MCF 10A (cell line): ENCODE results near the gene GALNT13. TPM values are rescaled to one million over a fixed set of nuclear protein-coding genes. Genes with fewer than 3 reads are reported as not detected.

Source experiments
- BruUV-seq: library from RNA; stranded (reverse); fragments of 400-500 nt; replicated peaks from 2 replicates; lab custom pipeline; 2021; lab: Mats Ljungman, UMichigan
- CTCF ChIA-PET: fragments of 300-600 bp; sonication (Branson Sonifier 250); formaldehyde crosslinking; extraction: SDS; loops from one replicate; lab custom pipeline; 2021; ENCODE audit warnings: antibody characterized with exemption, inconsistent platforms; lab: Yijun Ruan, JAX
- POLR2A ChIA-PET: fragments of 300-600, 350-650 bp; sonication (Branson Sonifier 250); formaldehyde crosslinking; extraction: SDS; loops from one replicate; lab custom pipeline; 2020; ENCODE audit warnings: antibody characterized with exemption, inconsistent platforms; lab: Yijun Ruan, JAX
- DNase-seq: peaks from one replicate; pipeline ENCODE4 v3.0.0-alpha.2; 2018; ENCODE audit not compliant: unreplicated experiment
- H3K27ac Mint-ChIP-seq: one replicate; pipeline ENCODE4 v1.8.0; 2022; ENCODE audit warnings: mild to moderate bottlenecking, low read depth, mixed read lengths; ENCODE audit not compliant: unreplicated experiment
- H3K27me3 Mint-ChIP-seq: one replicate; pipeline ENCODE4 v1.8.0; 2022; ENCODE audit warnings: mixed read lengths; ENCODE audit not compliant: insufficient read depth, unreplicated experiment
- H3K36me3 Mint-ChIP-seq: one replicate; pipeline ENCODE4 v1.8.0; 2022; ENCODE audit warnings: mild to moderate bottlenecking, moderate library complexity, mixed read lengths; ENCODE audit not compliant: insufficient read depth, unreplicated experiment
- H3K4me1 Mint-ChIP-seq: one replicate; pipeline ENCODE4 v1.8.0; 2022; ENCODE audit warnings: mixed read lengths; ENCODE audit not compliant: insufficient read depth, unreplicated experiment
- H3K4me3 Mint-ChIP-seq: one replicate; pipeline ENCODE4 v1.8.0; 2022; ENCODE audit warnings: mild to moderate bottlenecking, moderate library complexity, mixed read lengths; ENCODE audit not compliant: unreplicated experiment
- H3K9me3 Mint-ChIP-seq: one replicate; pipeline ENCODE4 v1.8.0; 2022; ENCODE audit warnings: mixed read lengths; ENCODE audit not compliant: unreplicated experiment
- CTCF ChIP-seq: fragments of 200-600 bp; IDR thresholded peaks from one replicate; pipeline ENCODE4 v1.8.0; 2022; ENCODE audit warnings: antibody characterized with exemption, mild to moderate bottlenecking; ENCODE audit not compliant: unreplicated experiment
- intact Hi-C: fragments of 100-400 bp; cut with micrococcal nuclease; formaldehyde crosslinking; loops from 2 replicates; pipeline ENCODE4 v1.14.1; 2022
- total RNA-seq: library from RNA; stranded (reverse); gene quantifications from 2 replicates; pipeline ENCODE4 v1.2.3, GENCODE V29; 2022

GALNT13 gene
- total RNA-seq, 1 experiment from 2014 or later, result 0.54 TPM

- BruUV-seq, result no TSS peak
- ChIA-PET POLR2A (no interaction called here), CTCF (no interaction called here)
- Mint-ChIP-seq H3K9me3 (no peaks in the 10 kb centered on the region), H3K27me3 (peaks cover 70% of the 10 kb centered on the region), H3K36me3 (no peaks in the 10 kb centered on the region), H3K4me3 (no peak overlapping the region), H3K27ac (no peak overlapping the region), H3K4me1 (no peaks in the 10 kb centered on the region)
- no peak for DNase-seq
- TF ChIP-seq CTCF, result no peak
- intact Hi-C loops, result no loop called here
Measured at GRCh38 chr2:154428022-154428421, 556.3 kb downstream of the GALNT13 start.

GRCh38 chr2:154433010-154433409 lies 561.3 kb downstream of the GALNT13 start:
- BruUV-seq, result no TSS peak
- peaks cover 80% of the 10 kb centered on the region for H3K27me3 Mint-ChIP-seq
- no peaks in the 10 kb centered on the region for H3K36me3 Mint-ChIP-seq
- H3K27ac Mint-ChIP-seq, result no peak overlapping the region
- POLR2A ChIA-PET, result no interaction called here
- no peaks in the 10 kb centered on the region for H3K9me3 Mint-ChIP-seq
- DNase-seq, result no peak
- TF ChIP-seq CTCF, result no peak
- CTCF ChIA-PET, result interaction anchor here (0.7 kb wide), 1 partner anchor 10 kb away, joined by 4 read pairs; no protein-coding TSS in a partner anchor
- intact Hi-C loops, result no loop called here
- H3K4me3 Mint-ChIP-seq, result no peak overlapping the region
- no peaks in the 10 kb centered on the region for H3K4me1 Mint-ChIP-seq

- ChIA-PET POLR2A (no interaction called here), CTCF (interaction anchor here (1.1 kb wide), 1 partner anchor 61 kb away, joined by 3 read pairs; no protein-coding TSS in a partner anchor)
- H3K4me1 Mint-ChIP-seq, result no peaks in the 10 kb centered on the region
- intact Hi-C loops, result loop anchor here (5.0 kb wide), 1 partner anchor 785 kb away; no protein-coding TSS in a partner anchor
- BruUV-seq, result no TSS peak
- H3K9me3 Mint-ChIP-seq, result no peaks in the 10 kb centered on the region
- TF ChIP-seq CTCF, result no peak
- no peak overlapping the region for H3K4me3 Mint-ChIP-seq
- peaks cover 80% of the 10 kb centered on the region for H3K27me3 Mint-ChIP-seq
- no peaks in the 10 kb centered on the region for H3K36me3 Mint-ChIP-seq
- no peak for DNase-seq
- H3K27ac Mint-ChIP-seq, result no peak overlapping the region
Measured at GRCh38 chr2:154437104-154437503, 565.4 kb downstream of the GALNT13 start.

- CTCF ChIA-PET, result no interaction called here
- BruUV-seq, result no TSS peak
- Mint-ChIP-seq H3K36me3 (no peaks in the 10 kb centered on the region), H3K4me1 (no peaks in the 10 kb centered on the region), H3K27me3 (peaks cover 72% of the 10 kb centered on the region), H3K9me3 (no peaks in the 10 kb centered on the region), H3K27ac (no peak overlapping the region), H3K4me3 (no peak overlapping the region)
- DNase-seq, result no peak
- peak; percentile 15 for TF ChIP-seq CTCF
- POLR2A ChIA-PET, result no interaction called here
- intact Hi-C loops, result loop anchor here (5.0 kb wide), 1 partner anchor 783 kb away; no protein-coding TSS in a partner anchor
Measured at GRCh38 chr2:154439156-154439555, 567.4 kb downstream of the GALNT13 start.
